HPDE6-E6E7 (cell line): ENCODE measurements around the gene DDX25.

Source experiments
- DNase-seq: peaks from one replicate; pipeline ENCODE4 v3.0.0; 2011; ENCODE audit warnings: missing footprints; ENCODE audit errors: extremely low spot score

The DDX25 gene

GRCh38 chr11:125950696-125951651, 46.7 kb downstream of the DDX25 start:
- DNase-seq = no peak

- no peak for DNase-seq
Measured at GRCh38 chr11:125951731-125952130, 47.4 kb downstream of the DDX25 start.

- DNase-seq = no peak
Measured at GRCh38 chr11:125952559-125952958, 48.3 kb downstream of the DDX25 start.

- DNase-seq = peak; percentile 22
Measured at GRCh38 chr11:125952973-125953372, 48.7 kb downstream of the DDX25 start.

- DNase-seq = no peak
Measured at GRCh38 chr11:125953401-125953935, 49.2 kb downstream of the DDX25 start.

DNA sequence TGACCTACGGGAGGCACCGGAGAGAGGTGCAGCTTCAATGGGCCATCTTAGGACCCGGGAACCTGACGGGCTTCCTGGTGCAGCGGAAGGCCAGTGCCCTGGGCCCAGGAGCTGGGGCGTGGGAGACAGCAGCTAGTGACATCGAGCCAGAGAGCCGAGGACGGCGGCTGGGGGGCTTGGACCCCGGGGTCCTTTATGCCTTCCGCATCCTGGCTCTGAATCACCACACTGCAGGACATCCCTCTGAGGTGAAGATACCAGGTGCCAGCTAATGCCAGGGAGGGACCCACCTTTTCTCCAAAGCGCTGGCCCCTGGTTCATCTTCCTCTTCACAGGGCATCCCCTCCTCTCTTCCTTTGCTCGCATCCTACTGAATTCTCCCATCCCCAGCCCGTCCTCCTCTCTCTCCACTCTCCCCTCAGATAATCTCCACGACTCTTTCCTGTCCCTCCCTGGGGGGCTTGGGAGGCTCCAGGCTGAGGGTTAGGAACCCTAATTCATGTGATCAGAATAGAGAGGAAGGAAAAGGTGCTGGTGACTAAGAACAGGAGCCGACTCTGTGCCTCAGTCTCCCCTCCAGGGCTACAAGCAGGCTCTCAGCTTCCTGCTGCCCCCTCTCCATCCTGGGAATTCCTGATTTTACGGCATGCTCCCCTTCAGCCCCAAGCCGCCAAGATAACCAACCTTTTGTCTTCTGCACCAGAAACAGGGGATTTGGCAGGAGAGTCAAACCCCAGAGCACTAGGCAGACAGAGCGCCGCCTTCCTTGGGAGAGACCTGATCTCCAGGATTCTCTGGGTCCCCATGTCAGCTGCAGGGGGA, 50.0 kb downstream of the DDX25 start:
- no peak for DNase-seq

GRCh38 chr11:125954945-125955640, 50.8 kb downstream of the DDX25 start:
- DNase-seq = no peak

- DNase-seq = no peak
Measured at GRCh38 chr11:125955856-125956255, 51.5 kb downstream of the DDX25 start.

DNA sequence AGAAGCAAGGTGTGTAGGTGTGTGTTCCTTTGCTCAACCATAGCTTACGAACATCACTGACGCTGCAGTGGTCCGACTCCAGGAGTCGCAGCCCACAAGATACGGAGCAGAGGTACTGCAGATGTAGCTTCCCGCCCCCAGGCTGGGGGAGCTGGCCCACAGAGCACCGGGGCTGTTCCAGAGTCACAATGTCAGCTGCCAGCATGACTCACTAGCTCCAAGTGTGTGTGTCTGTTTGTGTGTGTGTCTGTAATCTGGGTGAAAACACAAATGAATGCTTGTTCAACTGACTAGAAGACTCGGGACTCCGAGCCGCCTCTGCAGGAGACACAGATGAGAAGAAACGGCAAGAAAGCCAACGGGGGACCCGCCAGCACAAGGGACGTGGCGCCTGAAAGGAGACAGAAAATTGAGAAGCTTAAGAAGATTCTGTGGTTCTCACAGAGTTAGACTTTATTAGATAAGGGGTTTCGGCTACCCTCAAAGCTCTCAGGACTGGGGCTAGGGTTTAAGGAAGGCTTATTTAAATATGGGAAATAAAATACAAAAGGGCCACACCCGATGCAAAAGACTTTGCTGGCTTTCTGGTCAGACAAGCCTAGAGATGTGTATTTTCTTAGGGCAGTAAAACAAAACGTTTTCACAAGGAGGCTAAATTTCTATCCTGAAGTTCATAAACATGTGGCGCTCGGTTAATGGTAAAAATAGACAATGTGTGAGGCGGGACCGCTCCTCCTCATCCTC, 52.3 kb downstream of the DDX25 start:
- no peak for DNase-seq

DNA sequence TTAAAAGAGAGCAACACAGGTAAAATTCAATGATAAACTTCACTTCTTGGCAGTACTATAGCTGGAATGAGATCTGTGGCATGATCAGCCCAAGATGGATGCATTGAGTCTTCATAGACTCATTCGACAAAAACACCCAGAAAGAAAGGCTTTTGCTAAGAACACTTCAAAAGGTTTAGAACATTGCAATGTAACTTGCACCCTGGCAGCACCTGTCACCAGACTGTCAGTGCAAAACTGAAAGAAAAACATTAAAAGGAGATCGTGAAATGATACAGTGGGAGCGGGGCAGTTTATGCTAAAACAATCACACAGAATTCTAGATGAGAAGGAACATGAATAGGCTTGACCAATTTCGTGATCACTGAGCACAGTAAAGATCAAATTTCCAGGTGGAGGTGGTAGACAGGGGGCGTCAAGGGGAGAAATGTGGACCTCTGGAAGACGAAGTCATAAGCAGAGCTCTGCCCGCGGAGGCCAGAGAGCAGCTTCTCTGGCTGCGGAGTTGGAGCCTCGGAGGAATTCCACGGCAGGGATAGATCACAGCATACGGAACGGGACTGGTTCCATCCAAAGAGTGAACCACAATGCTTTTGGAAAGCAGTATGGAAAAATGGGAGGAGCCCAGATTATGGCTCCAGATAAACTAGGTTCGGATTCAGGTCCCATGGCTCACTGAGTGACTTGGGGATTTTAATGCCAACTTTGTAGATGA, 53.5 kb downstream of the DDX25 start:
- no peak for DNase-seq

GRCh38 chr11:125958872-125959400, 54.6 kb downstream of the DDX25 start:
- DNase-seq = no peak

DNA sequence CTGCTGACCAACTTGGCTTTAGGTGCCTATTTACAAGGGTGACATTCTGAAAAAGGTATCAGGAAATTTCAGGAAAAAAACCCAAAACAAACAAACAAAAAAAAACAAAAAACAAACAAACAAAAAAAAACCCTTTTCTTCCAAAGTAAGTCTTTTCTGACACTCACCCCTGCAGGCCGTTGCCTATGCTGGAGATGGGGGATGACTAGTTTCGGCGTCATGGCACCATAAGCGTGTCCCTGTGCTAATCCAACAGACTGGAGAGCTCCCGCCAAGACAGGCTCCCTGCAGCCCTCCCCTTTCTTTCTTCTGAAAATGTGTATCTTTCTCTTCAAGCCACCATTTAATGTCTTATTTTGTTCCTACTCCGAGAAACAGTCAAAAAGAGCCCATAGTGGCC, 55.2 kb downstream of the DDX25 start:
- no peak for DNase-seq

GRCh38 chr11:125959931-125960330, 55.6 kb downstream of the DDX25 start:
- DNase-seq = no peak

DNA sequence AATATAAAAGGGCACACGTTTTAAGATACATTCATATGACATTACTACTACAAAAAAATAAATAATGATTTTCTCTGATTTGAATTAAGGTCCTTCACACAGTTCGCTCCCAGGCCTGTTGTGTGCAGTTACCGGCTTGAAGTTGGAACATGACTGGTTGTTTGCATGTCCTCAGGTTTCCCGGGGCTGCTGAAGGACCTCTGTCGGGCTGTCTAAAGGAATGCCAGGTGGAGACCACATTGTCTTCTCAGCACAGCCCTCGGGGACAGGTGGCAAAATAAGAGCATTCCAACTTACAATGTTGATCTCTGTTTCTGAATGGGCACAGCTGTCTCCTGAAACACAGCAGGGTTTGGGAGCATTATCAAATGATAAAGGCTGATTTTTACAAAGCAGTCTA, 56.5 kb downstream of the DDX25 start:
- no peak for DNase-seq

- DNase-seq = no peak
Measured at GRCh38 chr11:125967515-125967914, 63.2 kb downstream of the DDX25 start.

GRCh38 chr11:125968354-125968753, 64.0 kb downstream of the DDX25 start:
- DNase-seq = peak; percentile 22

GRCh38 chr11:125971618-125972017, 67.3 kb downstream of the DDX25 start:
- DNase-seq = no peak

DNA sequence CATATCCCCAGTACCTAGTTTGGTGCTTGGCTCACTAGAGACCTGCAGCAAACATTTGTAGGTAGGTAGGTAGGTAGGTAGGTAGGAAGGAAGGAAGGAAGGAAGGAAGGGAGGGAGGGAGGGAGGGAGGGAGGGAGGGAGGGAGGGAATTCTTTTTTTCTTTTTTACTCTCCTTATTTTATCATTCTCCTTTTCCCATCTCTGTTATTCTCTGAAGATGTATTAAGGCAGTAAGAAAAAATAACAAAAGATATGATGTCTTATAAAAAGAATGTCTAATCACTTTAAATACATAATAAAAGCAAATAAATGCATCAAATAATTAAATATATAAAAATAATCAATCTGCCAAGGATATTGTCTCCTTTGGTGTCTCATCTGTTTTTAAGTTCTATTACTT, 70.0 kb downstream of the DDX25 start:
- DNase-seq = no peak

DNA sequence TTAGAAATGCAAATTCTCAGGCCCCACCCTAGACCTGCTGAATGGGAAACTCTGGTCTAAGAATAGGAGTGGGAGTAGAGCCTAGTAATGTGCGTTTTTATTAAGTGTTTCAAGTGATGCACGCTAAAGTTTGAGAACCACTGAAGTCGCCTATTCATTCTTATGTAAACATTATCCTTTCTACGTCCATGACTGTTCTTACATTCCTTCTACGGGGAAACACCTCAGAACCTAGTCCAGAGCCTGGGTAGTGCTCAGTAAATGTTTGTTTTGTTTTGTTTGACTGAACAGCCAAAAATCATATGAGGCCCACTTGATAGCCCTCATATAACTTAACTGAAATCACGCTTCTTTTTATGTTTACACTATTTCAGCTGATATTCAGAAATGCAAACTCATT, 71.3 kb downstream of the DDX25 start:
- no peak for DNase-seq

DNA sequence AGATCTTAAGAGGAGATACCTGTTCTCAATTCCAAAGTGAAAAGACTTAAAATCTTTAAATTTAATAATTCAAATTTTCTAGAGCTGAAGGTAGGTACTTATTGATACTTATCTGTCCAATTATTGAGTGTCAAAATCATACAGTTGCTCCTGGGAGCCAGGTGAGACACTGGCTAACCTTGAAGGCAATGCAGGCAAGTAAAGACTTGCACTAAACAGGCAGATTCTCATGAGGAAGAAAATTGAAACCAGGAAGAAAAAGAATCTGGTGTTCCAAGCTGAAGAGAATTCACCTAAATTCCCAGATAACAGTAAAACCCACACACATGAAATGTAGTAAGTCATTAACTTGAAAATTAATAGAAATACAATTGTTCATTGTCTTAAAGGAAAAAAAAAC, 71.8 kb downstream of the DDX25 start:
- peak; percentile 47 for DNase-seq
